Naive thymus-derived CD8-positive, alpha-beta T cell (primary cell): ENCODE data around the gene DERL3. TPM values are rescaled to one million over a fixed set of nuclear protein-coding genes. Genes with fewer than 3 reads are reported as not detected.

Source experiments
- ATAC-seq, 2 donors: fragments of 150-1000 bp; cut with Tn5 transposase in 1 of 2; sonication (Bioruptor Pico), chemical (Tn5 transposase) in 1 of 2; 1 replicate in 1 of 2; 2 replicates in 1 of 2; pipeline ENCODE4 v1.10.0; 2021; ENCODE audit warnings: mild to moderate bottlenecking in 2 of 2, moderate library complexity in 2 of 2
- POLR2A ChIA-PET: fragments of 350-600 bp; sonication (Branson Sonifier 250); formaldehyde crosslinking; loops from one replicate; lab custom pipeline; 2021; ENCODE audit warnings: antibody characterized with exemption; lab: Charles Lee
- DNase-seq, 10 donors: peaks; one replicate each; pipeline versions ENCODE4 v3.0.0 to v3.0.0-alpha.2; 2020 to 2022
- H3K27ac Mint-ChIP-seq, 10 donors: one replicate each; pipeline ENCODE4 v1.8.0; 2020 to 2022; ENCODE audit warnings: mild to moderate bottlenecking in 10 of 10, mixed read lengths in 10 of 10, moderate library complexity in 4 of 10, inconsistent platforms in 1 of 10
- H3K27me3 Mint-ChIP-seq, 5 donors: one replicate each; pipeline ENCODE4 v1.8.0; 2021 to 2022; ENCODE audit warnings: mixed read lengths in 5 of 5
- H3K36me3 Mint-ChIP-seq, 3 donors: one replicate each; pipeline ENCODE4 v1.8.0; 2020 to 2022; ENCODE audit warnings: mixed read lengths in 3 of 3, mild to moderate bottlenecking in 2 of 3, inconsistent platforms in 1 of 3
- H3K4me1 Mint-ChIP-seq, 4 donors: one replicate each; pipeline ENCODE4 v1.8.0; 2021 to 2022; ENCODE audit warnings: mixed read lengths in 4 of 4
- H3K4me3 Mint-ChIP-seq, 10 donors: one replicate each; pipeline ENCODE4 v1.8.0; 2020 to 2022; ENCODE audit warnings: mild to moderate bottlenecking in 10 of 10, mixed read lengths in 10 of 10, moderate library complexity in 6 of 10, inconsistent platforms in 1 of 10
- H3K9me3 Mint-ChIP-seq, 9 donors: one replicate each; pipeline ENCODE4 v1.8.0; 2020 to 2022; ENCODE audit warnings: mixed read lengths in 9 of 9, mild to moderate bottlenecking in 3 of 9, inconsistent platforms in 1 of 9, moderate library complexity in 1 of 9
- polyA plus RNA-seq, 3 donors: library from polyadenylated mRNA; unstranded; fragments of 300-500 nt; fragmentation: Illumina TruSeq; gene quantifications; one replicate each; pipeline ENCODE4 v1.2.3, GENCODE V29; 2021
- total RNA-seq, 8 experiments: library from RNA in 2 of 8; stranded (reverse) in 2 of 8; gene quantifications; one replicate each; pipeline ENCODE4 v1.2.3 and lab custom pipeline; 2021 to 2026

DERL3 gene
- total and polyA plus RNA-seq, 5 experiments from 2014 or later = 1.7 to 2.0 TPM; not detected in 3

- Mint-ChIP-seq H3K4me3 (peak overlapping the region in 3 of 10 donors; percentile 7 to 60 (median 9)), H3K36me3 (peaks cover 0 to 64% (median 15%) of the 10 kb centered on the region in 3 donors)
- no peak for ATAC-seq
Observed at GRCh38 chr22:23791738-23792645, 46.8 kb downstream of the DERL3 start.

GRCh38 chr22:23790819-23791737 is 47.7 kb downstream of the DERL3 start:
- H3K27ac Mint-ChIP-seq = no peak overlapping the region
- DNase-seq (no peak), ATAC-seq (no peak)
- no peaks in the 10 kb centered on the region for H3K27me3 Mint-ChIP-seq
- POLR2A ChIA-PET = no interaction called here
- no peaks in the 10 kb centered on the region for H3K9me3 Mint-ChIP-seq
- no peak overlapping the region for H3K4me3 Mint-ChIP-seq
- peaks cover 21 to 54% (median 46%) of the 10 kb centered on the region in 4 donors for H3K4me1 Mint-ChIP-seq
- peaks cover 0 to 56% (median 8%) of the 10 kb centered on the region in 3 donors for H3K36me3 Mint-ChIP-seq

More at GRCh38 chr22:23791738-23792645, 46.8 kb downstream of the DERL3 start:
- no peaks in the 10 kb centered on the region for H3K9me3 Mint-ChIP-seq
- no peak for DNase-seq
- H3K27ac Mint-ChIP-seq = peak overlapping the region in 5 of 10 donors; percentile 20 to 76 (median 68)
- H3K4me1 Mint-ChIP-seq = peaks cover 16 to 48% (median 39%) of the 10 kb centered on the region in 4 donors
- no peaks in the 10 kb centered on the region for H3K27me3 Mint-ChIP-seq
- POLR2A ChIA-PET = interaction anchor here (1.1 to 1.4 kb wide), 3 partner anchors 21 to 65 kb away, joined by 3 to 4 read pairs (median 3); partner anchors contain the start of gene SLC2A11

- ATAC-seq (no peak), DNase-seq (no peak)
- H3K36me3 Mint-ChIP-seq = peaks cover 0 to 42% (median 6%) of the 10 kb centered on the region in 3 donors
- H3K27ac Mint-ChIP-seq = peak overlapping the region in 4 of 10 donors; percentile 4 to 62 (median 48)
- H3K4me3 Mint-ChIP-seq = peak overlapping the region in 6 of 10 donors; percentile 15 to 85 (median 42)
- H3K9me3 Mint-ChIP-seq = no peaks in the 10 kb centered on the region
- H3K27me3 Mint-ChIP-seq = no peaks in the 10 kb centered on the region
- H3K4me1 Mint-ChIP-seq = peaks cover 21 to 58% (median 49%) of the 10 kb centered on the region in 4 donors
- POLR2A ChIA-PET = interaction anchor here (0.6 to 6.4 kb wide), 3 partner anchors 9 to 39 kb away, joined by 3 to 65 read pairs (median 4); partner anchors contain the start of genes C22orf15, CHCHD10 and ZNF70
Observed at GRCh38 chr22:23789638-23790037, 49.2 kb downstream of the DERL3 start.

- POLR2A ChIA-PET = interaction anchor here (6.4 kb wide), 1 partner anchor 24 kb away, joined by 65 read pairs; the partner anchor contains the start of genes C22orf15 and CHCHD10
- H3K4me3 Mint-ChIP-seq = peak overlapping the region in 7 of 10 donors; percentile 18 to 85 (median 62)
- H3K9me3 Mint-ChIP-seq = no peaks in the 10 kb centered on the region
- H3K27me3 Mint-ChIP-seq = no peaks in the 10 kb centered on the region
- peak overlapping the region in 3 of 10 donors; percentile 38 to 76 (median 60) for H3K27ac Mint-ChIP-seq
- ATAC-seq (no peak), DNase-seq (no peak)
- H3K4me1 Mint-ChIP-seq = peaks cover 26 to 63% (median 54%) of the 10 kb centered on the region in 4 donors
- H3K36me3 Mint-ChIP-seq = peaks cover 0 to 37% (median 6%) of the 10 kb centered on the region in 3 donors
Observed at GRCh38 chr22:23789121-23789520, 49.7 kb downstream of the DERL3 start.

- Mint-ChIP-seq H3K9me3 (no peaks in the 10 kb centered on the region), H3K27ac (peak overlapping the region; percentile 76 to 98 (median 92)), H3K36me3 (peaks cover 0 to 25% (median 3%) of the 10 kb centered on the region in 3 donors), H3K4me1 (peaks cover 26 to 69% (median 54%) of the 10 kb centered on the region in 4 donors), H3K27me3 (no peaks in the 10 kb centered on the region), H3K4me3 (peak overlapping the region; percentile 84 to 94 (median 90))
- ATAC-seq = no peak
- no peak for DNase-seq
- POLR2A ChIA-PET = interaction anchor here (3.0 to 6.4 kb wide), 3 partner anchors 15 to 37 kb away, joined by 11 to 65 read pairs (median 29); partner anchors contain the start of genes C22orf15, CHCHD10, MMP11 and ZNF70
Observed at GRCh38 chr22:23787910-23788309, 50.9 kb downstream of the DERL3 start.

- Mint-ChIP-seq H3K27ac (peak overlapping the region; percentile 76 to 98 (median 92)), H3K4me1 (peaks cover 24 to 65% (median 51%) of the 10 kb centered on the region in 4 donors), H3K36me3 (peaks cover 0 to 21% (median 3%) of the 10 kb centered on the region in 3 donors), H3K9me3 (no peaks in the 10 kb centered on the region), H3K4me3 (peak overlapping the region; percentile 84 to 94 (median 90)), H3K27me3 (no peaks in the 10 kb centered on the region)
- DNase-seq (no peak), ATAC-seq (no peak)
- POLR2A ChIA-PET = interaction anchor here (2.6 to 6.4 kb wide), 4 partner anchors 14 to 91 kb away, joined by 11 to 65 read pairs (median 24); partner anchors contain the start of genes C22orf15, CHCHD10, MMP11 and ZNF70
Observed at GRCh38 chr22:23787600-23787896, 51.3 kb downstream of the DERL3 start.

GRCh38 chr22:23786752-23787599 is 51.8 kb downstream of the DERL3 start, which contains the start of gene SMARCB1:
SMARCB1 (plus strand) TSS chr22:23786966; CDS start chr22:23787170, 204 bp downstream.
- DNase-seq = peak; percentile 75 to 93 (median 88)
- Mint-ChIP-seq H3K4me1 (peaks cover 21 to 59% (median 45%) of the 10 kb centered on the region in 4 donors), H3K36me3 (peaks cover 0 to 16% (median 3%) of the 10 kb centered on the region in 3 donors), H3K27me3 (no peaks in the 10 kb centered on the region), H3K27ac (peak within 1 kb of the TSS; percentile 76 to 98 (median 96)), H3K4me3 (peak within 1 kb of the TSS; percentile 85 to 94 (median 90)), H3K9me3 (no peaks in the 10 kb centered on the region)
- ATAC-seq = peak; percentile 75 to 77
- POLR2A ChIA-PET = interaction anchor here (2.6 to 6.4 kb wide), 4 partner anchors 14 to 91 kb away, joined by 11 to 65 read pairs (median 24); partner anchors contain the start of genes C22orf15, CHCHD10, MMP11 and ZNF70

GRCh38 chr22:23786261-23786710 is 52.5 kb downstream of the DERL3 start:
- POLR2A ChIA-PET = interaction anchor here (1.2 to 6.4 kb wide), 7 partner anchors 13 to 225 kb away, joined by 5 to 65 read pairs (median 11); partner anchors contain the start of genes C22orf15, CABIN1, CHCHD10 and MMP11
- no peaks in the 10 kb centered on the region for H3K27me3 Mint-ChIP-seq
- peak in 5 of 10 donors; percentile 30 to 60 (median 41) for DNase-seq
- H3K27ac Mint-ChIP-seq = peak overlapping the region; percentile 76 to 98 (median 96)
- no peaks in the 10 kb centered on the region for H3K9me3 Mint-ChIP-seq
- peak overlapping the region; percentile 83 to 94 (median 88) for H3K4me3 Mint-ChIP-seq
- peak; percentile 43 to 53 for ATAC-seq
- peaks cover 21 to 52% (median 40%) of the 10 kb centered on the region in 4 donors for H3K4me1 Mint-ChIP-seq
- peaks cover 0 to 12% (median 3%) of the 10 kb centered on the region in 3 donors for H3K36me3 Mint-ChIP-seq
